Stimulated activated CD8-positive, alpha-beta memory T cell treated with anti-CD3 and anti-CD28 coated beads, Interleukin-12 subunit alpha, Interleukin-12 subunit beta, amount 100 ng/mL, for 4 hours (primary cell): ENCODE measurements around the gene NAP1L5.

Experiments
- DNase-seq: peaks from one replicate; pipeline ENCODE4 v3.0.0-alpha.2; 2020; ENCODE audit warnings: low read depth

Gene NAP1L5

DNA sequence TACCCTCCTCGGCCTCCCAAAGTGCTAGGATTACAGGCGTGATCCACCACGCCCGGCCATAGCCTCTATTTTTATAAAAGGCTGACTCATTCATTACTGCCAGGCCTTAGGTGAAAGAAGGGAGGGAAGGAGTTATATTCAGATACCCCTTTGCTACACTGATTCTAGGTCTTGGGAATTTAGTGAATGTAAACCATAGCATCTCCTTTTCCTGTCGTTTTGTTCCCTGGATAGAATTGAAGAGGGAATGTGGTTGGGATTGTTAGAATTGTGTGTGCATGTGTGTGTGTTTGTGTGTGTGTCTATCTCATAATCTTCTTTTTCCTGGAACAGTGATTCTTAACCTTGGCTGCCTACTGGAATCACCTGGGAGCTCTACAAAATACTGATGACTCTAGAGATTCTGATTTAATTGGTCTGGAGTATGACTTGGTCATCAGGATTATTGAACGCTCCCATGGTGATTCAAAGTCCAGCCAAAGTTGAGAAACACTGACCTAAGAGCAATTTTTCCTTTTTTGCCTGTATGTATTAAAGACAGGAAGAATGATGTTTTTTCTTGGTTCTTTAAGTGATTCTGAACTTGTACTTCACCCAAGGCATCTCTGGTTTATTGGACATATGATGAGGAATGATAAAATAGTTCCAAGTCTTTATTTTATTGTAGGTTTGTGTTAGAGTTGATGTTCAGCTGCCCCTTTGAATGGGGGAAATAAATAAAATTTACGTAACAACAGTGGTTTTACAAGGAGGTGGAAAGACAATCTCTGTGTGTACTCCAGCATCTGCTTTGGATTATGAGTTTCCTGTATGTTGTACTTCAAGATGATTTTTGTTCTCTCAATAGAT, 37.0 kb downstream of the NAP1L5 start:
- DNase-seq, result no peak

- no peak for DNase-seq
These were observed 37.8 kb downstream of the NAP1L5 start for GRCh38 chr4:88659890-88660208.

DNA sequence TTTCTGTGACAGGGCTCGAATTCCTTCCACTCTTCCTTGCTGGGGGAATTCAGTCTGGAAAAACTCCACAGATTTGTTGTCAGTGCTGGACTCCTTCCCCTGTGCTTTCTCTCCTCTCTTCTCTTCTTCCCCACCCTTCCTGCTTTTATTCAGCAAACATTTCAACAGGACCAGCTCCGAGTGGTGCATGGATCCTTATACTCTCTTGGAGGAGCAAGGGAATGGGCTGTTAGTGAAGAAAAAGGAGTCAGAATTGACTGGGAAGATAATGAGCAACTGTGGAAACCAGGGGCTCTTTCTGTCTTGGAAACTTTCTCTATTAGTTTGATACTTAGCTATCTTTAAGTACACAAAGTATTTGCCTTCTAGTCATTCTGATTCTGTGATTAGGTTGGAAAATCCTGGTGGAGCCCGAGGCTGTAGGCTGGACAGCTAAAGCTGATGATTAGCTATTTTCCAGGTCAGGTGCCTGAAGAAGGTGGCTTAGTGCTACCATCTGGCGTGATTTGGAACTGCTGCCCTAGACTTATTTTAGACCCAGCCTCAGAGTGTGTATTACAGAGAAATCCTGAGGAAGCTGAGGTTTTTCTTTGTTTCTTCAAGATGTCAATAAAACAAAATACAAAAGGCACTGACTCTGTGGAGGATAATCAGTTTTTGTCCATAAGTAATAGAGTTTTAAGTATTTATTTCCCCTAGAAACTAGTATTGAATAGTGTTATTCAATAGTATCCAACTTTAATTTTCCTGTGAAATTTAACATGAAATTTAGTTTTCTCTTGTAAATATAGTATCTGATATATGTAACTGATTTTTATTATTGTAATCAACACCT, 38.4 kb downstream of the NAP1L5 start:
- DNase-seq, result no peak

GRCh38 chr4:88655226-88655625, 42.4 kb downstream of the NAP1L5 start:
- no peak for DNase-seq

- no peak for DNase-seq
These were observed 44.2 kb downstream of the NAP1L5 start for GRCh38 chr4:88653371-88653946.

GRCh38 chr4:88649716-88650115, 47.9 kb downstream of the NAP1L5 start:
- DNase-seq, result no peak

GRCh38 chr4:88646528-88647280, 50.9 kb downstream of the NAP1L5 start:
- no peak for DNase-seq

DNA sequence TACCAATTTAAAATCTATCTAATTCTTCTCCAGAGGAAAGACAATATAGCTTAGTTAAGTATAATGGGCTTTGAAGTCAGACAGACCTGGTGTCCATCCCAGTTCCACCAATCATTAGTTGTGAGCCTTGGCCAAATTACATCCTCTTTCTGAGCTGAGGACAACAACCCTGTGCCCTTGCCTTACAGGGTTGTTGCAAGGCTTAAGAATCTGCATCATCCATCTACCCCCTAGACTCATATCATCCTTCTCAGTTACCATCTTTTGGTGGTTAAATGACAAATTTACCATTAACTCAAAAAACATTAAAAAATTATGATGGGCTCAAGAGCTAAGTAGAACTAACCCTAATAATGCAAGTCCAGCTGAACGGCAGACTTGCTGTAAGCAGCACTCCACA, 51.6 kb downstream of the NAP1L5 start:
- DNase-seq, result no peak
